Neuronal stem cell (in vitro differentiated cells): ENCODE results near the gene CLEC4E. TPM values are rescaled to one million over a fixed set of nuclear protein-coding genes. Genes with fewer than 3 reads are reported as not detected.
"Not testable (repeated sequence)": the region's sequence is repeated elsewhere in the genome, so short reads cannot be mapped to it uniquely, and the experiment has no call there.

ENCODE experiments used
- DNase-seq: peaks from one replicate; pipeline ENCODE4 v3.0.0-alpha.2; 2013; ENCODE audit warnings: low spot score
- H2AFZ ChIP-seq: one replicate; pipeline ENCODE4 v1.6.1; 2013; ENCODE audit warnings: mild to moderate bottlenecking, low read length, inconsistent platforms
- H2AK5ac ChIP-seq: 2 replicates; pipeline ENCODE4 v1.6.1; 2013; ENCODE audit warnings: low read depth, mild to moderate bottlenecking, inconsistent platforms, low read length, moderate library complexity, mixed read lengths
- H2BK120ac ChIP-seq: 2 replicates; pipeline ENCODE4 v1.6.1; 2013; ENCODE audit warnings: low read depth, mild to moderate bottlenecking, inconsistent platforms, low read length, moderate library complexity, mixed read lengths
- H2BK12ac ChIP-seq: one replicate; pipeline ENCODE4 v1.6.1; 2013; ENCODE audit warnings: low read length, inconsistent platforms
- H2BK15ac ChIP-seq: 2 replicates; pipeline ENCODE4 v1.6.1; 2013; ENCODE audit warnings: mild to moderate bottlenecking, low read length, inconsistent platforms, mixed read lengths
- H2BK5ac ChIP-seq: one replicate; pipeline ENCODE4 v1.6.1; 2013; ENCODE audit warnings: inconsistent platforms, mild to moderate bottlenecking, low read length, moderate library complexity
- H3K14ac ChIP-seq: one replicate; pipeline ENCODE4 v1.6.1; 2013; ENCODE audit warnings: low read length, inconsistent platforms
- H3K18ac ChIP-seq: 2 replicates; pipeline ENCODE4 v1.6.1; 2013; ENCODE audit warnings: low read length, inconsistent platforms
- H3K23ac ChIP-seq: 2 replicates; pipeline ENCODE4 v1.6.1; 2013; ENCODE audit warnings: low read depth, mild to moderate bottlenecking, mixed read lengths, low read length, inconsistent platforms; ENCODE audit not compliant: poor library complexity
- H3K27ac ChIP-seq: replicated peaks from 3 replicates; pipeline ENCODE4 v1.5.1; 2013; ENCODE audit warnings: low read length, inconsistent platforms
- H3K27me3 ChIP-seq, 3 experiments: 2 replicates each; pipeline ENCODE4 v1.6.1; 2013; ENCODE audit warnings: low read length in 3 of 3, mild to moderate bottlenecking in 2 of 3, inconsistent platforms in 1 of 3, low read depth in 1 of 3, mixed read lengths in 1 of 3, moderate library complexity in 1 of 3; ENCODE audit not compliant: control insufficient read depth in 3 of 3, insufficient read depth in 3 of 3
- H3K36me3 ChIP-seq, 2 donors: replicated peaks in 1 of 2; 2 replicates each; pipeline ENCODE4 v1.6.1; 2013; ENCODE audit warnings: low read length in 2 of 2; ENCODE audit not compliant: control insufficient read depth in 2 of 2, insufficient read depth in 2 of 2
- H3K4ac ChIP-seq: 2 replicates; pipeline ENCODE4 v1.6.1; 2013; ENCODE audit warnings: inconsistent platforms, mild to moderate bottlenecking, low read length, moderate library complexity
- H3K4me1 ChIP-seq, 2 donors: 1 replicate in 1 of 2; 2 replicates in 1 of 2; pipeline ENCODE4 v1.6.1; 2013; ENCODE audit warnings: low read length in 2 of 2, low read depth in 1 of 2; ENCODE audit not compliant: control insufficient read depth in 2 of 2, insufficient read depth in 1 of 2
- H3K4me2 ChIP-seq: one replicate; pipeline ENCODE4 v1.6.1; 2013; ENCODE audit warnings: mild to moderate bottlenecking, low read length, inconsistent platforms; ENCODE audit not compliant: insufficient read depth, poor library complexity, severe bottlenecking
- H3K4me3 ChIP-seq, 2 donors: 2 replicates each; pipeline ENCODE4 v1.5.1; 2013; ENCODE audit warnings: low read length in 2 of 2, mild to moderate bottlenecking in 2 of 2, inconsistent platforms in 1 of 2, moderate library complexity in 1 of 2
- H3K79me1 ChIP-seq: one replicate; pipeline ENCODE4 v1.6.1; 2013; ENCODE audit warnings: low read depth, mild to moderate bottlenecking, inconsistent platforms, low read length, moderate library complexity
- H3K9ac ChIP-seq: one replicate; pipeline ENCODE4 v1.6.1; 2013; ENCODE audit warnings: mild to moderate bottlenecking, low read depth, low read length, inconsistent platforms; ENCODE audit not compliant: poor library complexity
- H3K9me3 ChIP-seq, 2 donors: replicated peaks in 1 of 2; 2 replicates each; pipeline versions ENCODE3 to v1.6.1; 2013; ENCODE audit warnings: low read length in 2 of 2, mild to moderate bottlenecking in 2 of 2, inconsistent platforms in 1 of 2, low read depth in 1 of 2, mixed read lengths in 1 of 2, moderate library complexity in 1 of 2; ENCODE audit not compliant: control insufficient read depth in 2 of 2, insufficient read depth in 1 of 2
- H4K8ac ChIP-seq: one replicate; pipeline ENCODE4 v1.6.1; 2013; ENCODE audit warnings: low read depth, mild to moderate bottlenecking, inconsistent platforms, low read length, moderate library complexity
- H4K91ac ChIP-seq: one replicate; pipeline ENCODE4 v1.6.1; 2013; ENCODE audit warnings: low read length, low read depth, mild to moderate bottlenecking, inconsistent platforms; ENCODE audit not compliant: poor library complexity
- WGBS, 2 donors: extraction: QIAGEN DNeasy Blood & Tissue Kit; methylation state at CpG; one replicate each; pipeline ENCODE4 v1.1.7; 2013; ENCODE audit warnings: missing lambda C conversion rate in 2 of 2, mixed read lengths in 1 of 2; ENCODE audit not compliant: insufficient read length in 2 of 2, insufficient replicate concordance in 1 of 2; ENCODE audit errors: extremely low coverage in 2 of 2; 5-methylcytosine and 5-hydroxymethylcytosine counted together
- polyA plus RNA-seq, 2 experiments: library from polyadenylated mRNA; stranded (reverse); fragments of 200-250 nt; gene quantifications; one replicate each; pipeline ENCODE4 v1.2.3, GENCODE V29; 2013

The CLEC4E gene, protein sequence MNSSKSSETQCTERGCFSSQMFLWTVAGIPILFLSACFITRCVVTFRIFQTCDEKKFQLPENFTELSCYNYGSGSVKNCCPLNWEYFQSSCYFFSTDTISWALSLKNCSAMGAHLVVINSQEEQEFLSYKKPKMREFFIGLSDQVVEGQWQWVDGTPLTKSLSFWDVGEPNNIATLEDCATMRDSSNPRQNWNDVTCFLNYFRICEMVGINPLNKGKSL
- not detected for polyA plus RNA-seq (2013, experiment 1 of 2)
- polyA plus RNA-seq (2013, experiment 2 of 2): not detected

DNA sequence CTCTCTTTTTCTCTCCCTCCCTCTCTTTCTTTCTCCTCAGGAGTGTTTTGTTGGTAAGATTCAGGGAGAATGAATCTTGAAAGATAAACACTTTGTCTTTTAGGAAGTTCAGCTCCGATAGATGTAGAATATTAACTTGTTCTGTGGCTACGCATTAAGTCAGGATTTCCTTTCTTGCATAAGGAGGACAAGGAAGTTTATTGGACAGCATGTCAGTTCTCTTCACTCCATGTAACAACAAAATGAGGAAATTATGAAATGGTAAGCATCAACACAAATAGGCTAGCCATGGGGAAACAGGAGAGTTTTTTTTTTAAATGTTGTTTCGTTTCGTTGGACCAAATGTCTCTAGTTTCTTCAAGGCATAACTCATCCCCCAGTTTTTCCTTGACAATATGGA is at the start of gene CLEC4E:
Gene CLEC4E (minus strand): TSS at position 75 of the 400 bp plus-strand sequence. CDS start 108 bp downstream, outside the sequence.
- H3K18ac ChIP-seq, H3K4me2 ChIP-seq, H4K91ac ChIP-seq, H3K27me3 ChIP-seq, H2BK120ac ChIP-seq, H2AFZ ChIP-seq, H3K9me3 ChIP-seq, H4K8ac ChIP-seq, H3K79me1 ChIP-seq, H2BK12ac ChIP-seq, H2BK15ac ChIP-seq, H3K4ac ChIP-seq, H2BK5ac ChIP-seq, H3K4me3 ChIP-seq, H3K23ac ChIP-seq, H3K9ac ChIP-seq, H3K14ac ChIP-seq, H3K4me1 ChIP-seq, H3K36me3 ChIP-seq, H2AK5ac ChIP-seq, H3K27ac ChIP-seq, DNase-seq: not testable (repeated sequence)
- WGBS, 2 donors: no CpG with 5 or more reads among the region's 4 CpGs

DNA sequence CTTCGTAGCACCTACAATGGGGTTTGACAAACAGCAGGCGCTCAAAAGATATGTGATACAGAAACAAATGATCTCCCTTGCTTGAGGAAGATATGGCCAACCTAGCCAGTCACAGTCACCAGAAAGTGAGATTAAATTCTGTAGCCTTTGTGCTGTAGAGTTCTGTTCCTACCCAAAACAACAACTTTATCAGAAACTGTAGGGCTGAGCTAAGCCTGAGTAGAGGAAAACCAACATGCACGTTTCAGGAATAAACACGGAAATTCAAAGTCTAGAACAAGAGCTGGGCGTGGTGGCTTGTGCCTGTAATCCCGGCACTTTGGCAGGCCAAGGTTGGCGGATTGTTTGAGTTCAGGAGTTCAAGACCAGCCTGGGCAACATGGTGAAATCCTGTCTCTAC is 49.0 kb upstream of the CLEC4E start:
- H3K4me2 ChIP-seq: no peak overlapping the region
- H2BK5ac ChIP-seq: no peak overlapping the region
- H3K36me3 ChIP-seq: no peaks in the 10 kb centered on the region
- no peak overlapping the region for H2AK5ac ChIP-seq
- no peak overlapping the region for H3K27ac ChIP-seq
- H3K4ac ChIP-seq: no peak overlapping the region
- no CpG with 5 or more reads among the region's 7 CpGs for WGBS, 2 donors
- H3K4me3 ChIP-seq: no peak overlapping the region
- no peak overlapping the region for H2BK15ac ChIP-seq
- no peaks in the 10 kb centered on the region for H3K27me3 ChIP-seq
- no peak overlapping the region for H2BK12ac ChIP-seq
- no peak overlapping the region for H4K91ac ChIP-seq
- H3K4me1 ChIP-seq: no peaks in the 10 kb centered on the region
- no peaks in the 10 kb centered on the region for H3K79me1 ChIP-seq
- no peak overlapping the region for H4K8ac ChIP-seq
- no peak for DNase-seq
- H3K18ac ChIP-seq: no peak overlapping the region
- H2AFZ ChIP-seq: no peak overlapping the region
- H3K23ac ChIP-seq: no peak overlapping the region
- H3K9me3 ChIP-seq: no peaks in the 10 kb centered on the region
- no peak overlapping the region for H2BK120ac ChIP-seq
- H3K9ac ChIP-seq: no peak overlapping the region
- no peak overlapping the region for H3K14ac ChIP-seq

DNA sequence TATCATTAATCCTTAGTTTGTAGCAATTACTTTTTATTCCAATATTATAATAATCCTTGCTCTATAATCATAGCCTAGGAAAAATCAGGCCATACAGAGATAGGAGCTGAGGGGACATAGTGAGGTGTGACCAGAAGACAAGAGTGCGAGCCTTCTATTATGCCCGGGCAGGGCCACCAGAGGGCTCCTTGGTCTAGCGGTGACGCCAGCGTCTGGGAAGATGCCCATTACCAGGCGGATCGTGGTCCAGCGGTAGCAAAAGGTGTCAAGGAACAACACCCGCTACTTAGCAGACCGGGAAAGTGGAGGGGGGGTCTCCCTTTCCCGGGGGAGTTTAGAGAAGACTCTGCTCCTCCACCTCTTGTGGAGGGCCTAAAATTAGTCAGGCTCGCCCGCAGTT is 43.8 kb upstream of the CLEC4E start:
- H3K79me1 ChIP-seq, H3K4me1 ChIP-seq, H3K4ac ChIP-seq, H3K9ac ChIP-seq, H2AK5ac ChIP-seq, H2BK15ac ChIP-seq, H2BK12ac ChIP-seq, H3K4me3 ChIP-seq, H4K8ac ChIP-seq, DNase-seq, H3K4me2 ChIP-seq, H3K18ac ChIP-seq, H3K14ac ChIP-seq, H3K36me3 ChIP-seq, H2BK5ac ChIP-seq, H3K27ac ChIP-seq, H4K91ac ChIP-seq, H2BK120ac ChIP-seq, H3K27me3 ChIP-seq, H3K23ac ChIP-seq, H3K9me3 ChIP-seq, H2AFZ ChIP-seq: not testable (repeated sequence)
- WGBS, 2 donors: no CpG with 5 or more reads among the region's 13 CpGs

DNA sequence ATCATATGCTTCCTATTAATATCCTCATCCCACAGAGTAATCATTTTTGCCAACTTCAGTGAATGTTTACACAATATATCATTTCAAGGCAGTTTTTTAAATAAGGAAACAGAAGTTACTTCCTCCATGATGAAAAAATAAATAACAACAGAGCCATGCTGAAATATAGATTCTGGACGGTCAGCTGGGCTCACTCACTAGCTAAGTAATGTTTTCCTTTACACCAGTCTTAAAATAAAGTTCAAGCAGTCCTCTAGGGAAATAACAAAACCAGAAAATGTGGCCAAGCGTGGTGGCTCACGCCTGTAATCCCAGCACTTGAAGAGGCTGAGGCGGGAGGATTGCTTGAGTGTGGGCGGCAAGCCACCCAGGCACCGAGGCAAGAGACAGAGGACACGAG is 43.3 kb upstream of the CLEC4E start:
- Histone ChIP-seq H2AFZ (no peak overlapping the region), H3K9ac (no peak overlapping the region), H3K27ac (no peak overlapping the region), H3K14ac (no peak overlapping the region), H2AK5ac (no peak overlapping the region), H3K4me1 (peaks cover 0 to 2% of the 10 kb centered on the region in 2 donors), H3K4me2 (no peak overlapping the region), H4K8ac (no peak overlapping the region), H3K23ac (no peak overlapping the region), H4K91ac (no peak overlapping the region), H3K36me3 (no peaks in the 10 kb centered on the region), H2BK12ac (no peak overlapping the region), H2BK5ac (no peak overlapping the region), H2BK15ac (no peak overlapping the region), H3K4me3 (no peak overlapping the region), H3K27me3 (no peaks in the 10 kb centered on the region), H3K18ac (no peak overlapping the region), H3K79me1 (no peaks in the 10 kb centered on the region), H3K4ac (no peak overlapping the region), H3K9me3 (no peaks in the 10 kb centered on the region), H2BK120ac (no peak overlapping the region)
- no CpG with 5 or more reads among the region's 7 CpGs for WGBS, 2 donors
- no peak for DNase-seq
